IgD-negative memory B cell (primary cell): ENCODE results near the gene C3orf20. TPM values are rescaled to one million over a fixed set of nuclear protein-coding genes. Genes with fewer than 3 reads are reported as not detected.
"Not testable (repeated sequence)": the region's sequence is repeated elsewhere in the genome, so short reads cannot be mapped to it uniquely, and the experiment has no call there.

Experiments used
- H3K27ac Mint-ChIP-seq, 3 donors: one replicate each; pipeline ENCODE4 v1.8.0; 2020 to 2022; ENCODE audit warnings: mild to moderate bottlenecking in 3 of 3, mixed read lengths in 3 of 3, moderate library complexity in 1 of 3
- H3K27me3 Mint-ChIP-seq: one replicate; pipeline ENCODE4 v1.8.0; 2021; ENCODE audit warnings: mixed read lengths
- H3K36me3 Mint-ChIP-seq: one replicate; pipeline ENCODE4 v1.8.0; 2020; ENCODE audit warnings: mild to moderate bottlenecking, mixed read lengths
- H3K4me1 Mint-ChIP-seq, 3 donors: one replicate each; pipeline ENCODE4 v1.8.0; 2020 to 2022; ENCODE audit warnings: mixed read lengths in 3 of 3, mild to moderate bottlenecking in 1 of 3
- H3K4me3 Mint-ChIP-seq, 4 donors: one replicate each; pipeline ENCODE4 v1.8.0; 2020 to 2022; ENCODE audit warnings: mild to moderate bottlenecking in 4 of 4, mixed read lengths in 4 of 4, moderate library complexity in 3 of 4
- H3K9me3 Mint-ChIP-seq, 3 donors: one replicate each; pipeline ENCODE4 v1.8.0; 2020 to 2021; ENCODE audit warnings: mixed read lengths in 3 of 3, mild to moderate bottlenecking in 1 of 3
- polyA plus RNA-seq: library from polyadenylated mRNA; unstranded; fragments of 300-500 nt; fragmentation: Illumina TruSeq; gene quantifications from one replicate; pipeline ENCODE4 v1.2.3, GENCODE V29; 2021

Gene C3orf20
- polyA plus RNA-seq, 1 donor from 2014 or later = not detected

DNA sequence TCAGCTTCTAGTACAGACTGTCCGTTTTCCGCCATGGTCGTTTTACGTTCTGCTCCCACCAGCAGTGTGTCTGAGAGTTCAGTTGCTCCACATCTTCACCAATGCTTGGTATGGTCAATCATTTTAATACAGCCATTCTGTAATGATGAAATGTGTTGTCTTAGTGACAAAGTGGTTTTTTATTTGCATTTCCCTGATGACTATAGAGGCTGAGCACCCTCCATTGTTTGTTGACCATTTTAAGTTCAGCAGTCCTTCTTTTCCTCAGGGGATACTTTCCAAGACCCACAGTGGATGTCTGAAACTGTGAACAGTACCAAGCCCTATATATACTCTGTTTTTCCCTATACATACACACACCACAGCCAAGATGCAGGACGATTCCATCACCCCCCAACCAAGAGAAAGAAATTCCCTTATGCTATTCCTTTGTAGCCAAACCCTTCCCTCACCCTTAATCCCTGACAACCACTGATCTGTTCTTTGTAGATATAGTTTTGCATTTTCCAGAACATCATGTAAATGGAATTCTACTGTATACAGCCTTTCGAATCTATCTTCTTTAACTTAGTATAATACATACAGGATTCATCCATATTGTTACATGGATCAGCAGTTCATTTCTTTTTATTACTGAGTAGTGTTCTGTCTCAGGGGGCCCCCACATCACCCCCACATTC, 55.9 kb downstream of the C3orf20 start:
- no peaks in the 10 kb centered on the region for H3K9me3 Mint-ChIP-seq
- no peak overlapping the region for H3K4me3 Mint-ChIP-seq
- H3K36me3 Mint-ChIP-seq = peaks cover 5% of the 10 kb centered on the region

DNA sequence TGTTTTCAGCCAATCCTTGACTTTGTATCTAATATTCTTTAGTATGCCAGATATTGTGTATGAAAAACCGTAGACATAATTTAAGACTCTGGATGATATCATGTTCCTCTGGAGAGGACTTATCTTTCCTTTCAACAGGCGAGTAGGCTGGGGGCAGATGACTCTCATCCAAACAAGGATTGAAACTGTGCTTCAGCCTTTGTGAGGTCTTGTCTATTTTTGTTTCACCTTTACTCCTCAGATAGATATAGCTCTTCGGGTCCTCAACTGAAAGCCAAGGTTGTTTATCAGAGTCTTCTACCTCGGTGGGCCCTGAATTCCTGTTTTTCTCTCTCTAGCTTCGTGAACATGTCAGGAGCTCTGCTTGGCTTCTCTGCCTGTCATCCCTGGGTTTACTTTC, 66.0 kb downstream of the C3orf20 start:
- H3K4me1 Mint-ChIP-seq = no peaks in the 10 kb centered on the region
- H3K4me3 Mint-ChIP-seq = no peak overlapping the region
- peaks cover 3% of the 10 kb centered on the region for H3K36me3 Mint-ChIP-seq
- H3K27me3 Mint-ChIP-seq = peaks cover 12% of the 10 kb centered on the region
- peaks cover 7 to 9% (median 7%) of the 10 kb centered on the region in 3 donors for H3K9me3 Mint-ChIP-seq
- H3K27ac Mint-ChIP-seq = no peak overlapping the region

More for the DNA sequence above, 55.9 kb downstream of the C3orf20 start:
- Mint-ChIP-seq H3K27ac (no peak overlapping the region), H3K27me3 (no peaks in the 10 kb centered on the region), H3K4me1 (peaks cover 0 to 1% (median 0%) of the 10 kb centered on the region in 3 donors)

DNA sequence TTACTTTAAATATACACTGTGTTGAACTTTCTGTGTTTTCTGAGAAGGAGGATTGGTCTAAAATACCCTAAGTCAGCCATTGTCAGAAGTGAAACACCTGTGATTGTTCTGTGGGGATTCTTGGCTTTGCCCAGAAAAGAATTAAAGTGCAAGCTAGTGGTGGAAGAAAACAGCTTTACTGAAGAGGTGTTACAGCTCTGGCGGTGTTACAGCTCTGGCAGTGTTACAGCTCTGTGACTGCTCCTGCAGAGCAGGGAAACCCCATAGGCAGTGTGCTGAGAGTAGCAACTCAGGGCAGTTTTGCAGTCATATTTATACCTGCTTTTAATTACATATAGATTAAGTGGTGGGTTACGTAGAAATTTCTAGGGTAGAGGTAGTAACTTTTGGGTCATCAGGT, 66.6 kb downstream of the C3orf20 start:
- peaks cover 12% of the 10 kb centered on the region for H3K27me3 Mint-ChIP-seq
- H3K9me3 Mint-ChIP-seq = peaks cover 7 to 9% (median 7%) of the 10 kb centered on the region in 3 donors
- no peaks in the 10 kb centered on the region for H3K4me1 Mint-ChIP-seq
- H3K36me3 Mint-ChIP-seq = peaks cover 3% of the 10 kb centered on the region
- H3K4me3 Mint-ChIP-seq = no peak overlapping the region
- H3K27ac Mint-ChIP-seq = no peak overlapping the region

GRCh38 chr3:14744556-14744955, 69.6 kb downstream of the C3orf20 start:
- peaks cover 11% of the 10 kb centered on the region for H3K27me3 Mint-ChIP-seq
- no peak overlapping the region for H3K4me3 Mint-ChIP-seq
- no peak overlapping the region for H3K27ac Mint-ChIP-seq
- H3K36me3 Mint-ChIP-seq = no peaks in the 10 kb centered on the region
- H3K4me1 Mint-ChIP-seq = no peaks in the 10 kb centered on the region
- H3K9me3 Mint-ChIP-seq = peaks cover 7 to 8% (median 7%) of the 10 kb centered on the region in 3 donors

GRCh38 chr3:14750650-14751049, 75.7 kb downstream of the C3orf20 start:
- H3K9me3 Mint-ChIP-seq = peaks cover 5 to 9% (median 8%) of the 10 kb centered on the region in 3 donors
- H3K27ac Mint-ChIP-seq = no peak overlapping the region
- peaks cover 2% of the 10 kb centered on the region for H3K36me3 Mint-ChIP-seq
- peak overlapping the region in 1 of 4 donors; percentile 73 for H3K4me3 Mint-ChIP-seq
- no peaks in the 10 kb centered on the region for H3K4me1 Mint-ChIP-seq
- peaks cover 8% of the 10 kb centered on the region for H3K27me3 Mint-ChIP-seq

GRCh38 chr3:14752979-14753378, 78.0 kb downstream of the C3orf20 start:
- not testable (repeated sequence) for H3K4me1 Mint-ChIP-seq, H3K9me3 Mint-ChIP-seq, H3K36me3 Mint-ChIP-seq, H3K27ac Mint-ChIP-seq, H3K4me3 Mint-ChIP-seq
- peaks cover 11% of the 10 kb centered on the region for H3K27me3 Mint-ChIP-seq

DNA sequence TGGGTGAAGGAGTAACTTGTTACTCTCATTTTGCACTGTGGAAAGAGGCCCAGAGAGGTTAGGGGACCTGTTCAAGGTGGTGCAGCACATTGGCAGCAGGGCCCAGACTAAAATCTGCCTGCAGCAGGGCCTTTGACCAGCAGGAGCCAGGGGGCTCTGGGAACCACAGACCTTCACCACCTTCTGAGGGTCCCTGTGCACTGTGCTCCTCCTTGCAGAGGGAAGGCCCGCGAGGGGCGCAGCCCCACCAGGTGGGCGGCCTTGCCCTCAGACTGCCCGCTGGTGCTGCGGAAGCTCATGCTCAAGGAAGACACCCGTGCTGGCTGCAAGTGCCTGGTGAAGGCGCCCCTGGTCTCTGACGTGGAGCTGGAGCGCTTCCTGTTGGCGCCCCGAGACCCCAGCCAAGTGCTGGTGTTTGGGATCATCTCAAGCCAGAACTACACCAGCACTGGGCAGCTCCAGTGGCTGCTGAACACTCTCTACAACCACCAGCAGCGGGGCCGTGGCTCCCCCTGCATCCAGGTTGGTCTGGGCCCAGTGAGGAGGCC, 82.3 kb downstream of the C3orf20 start:
- Mint-ChIP-seq H3K27ac (no peak overlapping the region), H3K4me3 (no peak overlapping the region), H3K27me3 (peaks cover 3% of the 10 kb centered on the region), H3K4me1 (no peaks in the 10 kb centered on the region), H3K36me3 (peaks cover 4% of the 10 kb centered on the region), H3K9me3 (no peaks in the 10 kb centered on the region)

DNA sequence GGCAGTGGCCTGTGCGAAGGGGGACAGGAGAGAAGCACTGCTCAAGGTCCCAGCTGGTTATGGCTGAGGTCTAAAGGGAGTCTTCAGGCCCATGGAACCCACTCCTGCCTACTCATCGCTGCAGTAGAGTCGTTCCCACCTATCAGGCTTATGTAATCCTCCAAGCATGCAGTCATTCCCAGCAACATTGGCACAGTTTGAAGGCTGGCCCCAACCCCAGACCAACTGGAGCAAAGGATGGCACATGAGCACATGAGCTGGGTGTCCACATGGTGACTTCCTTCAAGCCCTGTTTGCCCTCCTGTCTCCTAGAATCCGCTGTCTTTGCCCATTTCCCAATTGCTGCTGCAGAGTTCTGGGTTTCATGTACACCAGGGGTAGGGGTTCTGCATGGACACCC, 83.4 kb downstream of the C3orf20 start:
- H3K4me1 Mint-ChIP-seq = no peaks in the 10 kb centered on the region
- no peak overlapping the region for H3K4me3 Mint-ChIP-seq
- H3K27me3 Mint-ChIP-seq = peaks cover 3% of the 10 kb centered on the region
- peaks cover 2% of the 10 kb centered on the region for H3K36me3 Mint-ChIP-seq
- H3K9me3 Mint-ChIP-seq = peaks cover 0 to 1% (median 0%) of the 10 kb centered on the region in 3 donors
- no peak overlapping the region for H3K27ac Mint-ChIP-seq

GRCh38 chr3:14758959-14759358, 84.0 kb downstream of the C3orf20 start:
- peaks cover 0 to 2% (median 0%) of the 10 kb centered on the region in 3 donors for H3K9me3 Mint-ChIP-seq
- peaks cover 2% of the 10 kb centered on the region for H3K36me3 Mint-ChIP-seq
- no peak overlapping the region for H3K27ac Mint-ChIP-seq
- H3K27me3 Mint-ChIP-seq = peaks cover 3% of the 10 kb centered on the region
- H3K4me3 Mint-ChIP-seq = no peak overlapping the region
- H3K4me1 Mint-ChIP-seq = no peaks in the 10 kb centered on the region

DNA sequence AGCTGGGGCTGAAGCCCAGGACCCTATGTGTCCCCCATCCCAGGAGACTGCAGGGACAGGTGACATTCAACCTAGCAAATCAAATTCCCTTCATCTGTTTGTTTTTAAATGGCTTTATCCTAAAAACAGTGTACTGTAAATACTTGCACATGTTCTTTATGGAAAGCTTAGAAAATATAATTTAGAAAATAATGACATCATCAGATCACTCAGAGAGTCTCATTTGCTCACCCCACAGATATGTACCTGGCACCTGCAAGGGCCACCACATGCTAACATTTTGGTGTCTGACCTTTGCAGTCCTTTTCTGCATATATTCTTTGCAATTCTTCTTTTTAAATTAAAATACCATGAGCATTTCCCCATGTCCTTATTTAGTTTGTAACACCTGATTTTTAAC, 85.2 kb downstream of the C3orf20 start:
- Mint-ChIP-seq H3K27ac (no peak overlapping the region), H3K4me1 (no peaks in the 10 kb centered on the region), H3K27me3 (peaks cover 3% of the 10 kb centered on the region), H3K4me3 (no peak overlapping the region), H3K9me3 (peaks cover 0 to 2% (median 0%) of the 10 kb centered on the region in 3 donors), H3K36me3 (peaks cover 2% of the 10 kb centered on the region)

GRCh38 chr3:14761121-14761672, 86.3 kb downstream of the C3orf20 start:
- Mint-ChIP-seq H3K4me1 (no peaks in the 10 kb centered on the region), H3K27ac (no peak overlapping the region), H3K9me3 (peaks cover 0 to 2% (median 0%) of the 10 kb centered on the region in 3 donors), H3K27me3 (peaks cover 3% of the 10 kb centered on the region), H3K36me3 (peaks cover 2% of the 10 kb centered on the region), H3K4me3 (no peak overlapping the region)

DNA sequence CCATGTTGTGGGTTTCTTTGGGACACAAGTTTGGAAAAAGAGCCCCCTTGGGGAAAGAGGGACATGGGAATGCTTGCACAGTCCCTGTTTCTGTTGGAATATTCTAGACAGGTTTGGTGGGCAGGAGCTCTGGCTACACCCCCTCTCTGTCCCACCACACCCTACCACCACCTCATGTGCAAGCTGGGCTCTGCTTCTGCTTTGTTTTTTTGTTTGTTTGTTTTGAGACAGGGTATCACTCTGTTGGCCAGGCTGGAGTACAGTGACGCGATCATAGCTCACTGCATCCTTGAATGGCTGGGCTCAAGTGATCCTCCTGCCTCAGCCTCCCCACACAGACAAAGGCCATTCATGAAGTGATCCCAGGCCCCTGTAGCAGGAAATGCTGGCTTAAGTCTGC, 86.9 kb downstream of the C3orf20 start:
- H3K36me3 Mint-ChIP-seq = peaks cover 1% of the 10 kb centered on the region
- H3K27me3 Mint-ChIP-seq = no peaks in the 10 kb centered on the region
- H3K9me3 Mint-ChIP-seq = peaks cover 0 to 2% (median 0%) of the 10 kb centered on the region in 3 donors
- no peak overlapping the region for H3K4me3 Mint-ChIP-seq
- H3K4me1 Mint-ChIP-seq = no peaks in the 10 kb centered on the region
- H3K27ac Mint-ChIP-seq = no peak overlapping the region

- Mint-ChIP-seq H3K4me1 (no peaks in the 10 kb centered on the region), H3K36me3 (no peaks in the 10 kb centered on the region), H3K27me3 (no peaks in the 10 kb centered on the region), H3K27ac (no peak overlapping the region), H3K4me3 (no peak overlapping the region), H3K9me3 (peaks cover 0 to 2% (median 0%) of the 10 kb centered on the region in 3 donors)
Measured at GRCh38 chr3:14762701-14763100, 87.8 kb downstream of the C3orf20 start.

- Mint-ChIP-seq H3K27ac (no peak overlapping the region), H3K36me3 (no peaks in the 10 kb centered on the region), H3K27me3 (no peaks in the 10 kb centered on the region), H3K9me3 (peaks cover 0 to 2% (median 0%) of the 10 kb centered on the region in 3 donors), H3K4me1 (no peaks in the 10 kb centered on the region), H3K4me3 (no peak overlapping the region)
Measured at GRCh38 chr3:14764331-14765059, 89.6 kb downstream of the C3orf20 start.

- no peaks in the 10 kb centered on the region for H3K27me3 Mint-ChIP-seq
- H3K27ac Mint-ChIP-seq = peak overlapping the region in 1 of 3 donors; percentile 29
- peaks cover 0 to 2% (median 0%) of the 10 kb centered on the region in 3 donors for H3K9me3 Mint-ChIP-seq
- H3K4me1 Mint-ChIP-seq = no peaks in the 10 kb centered on the region
- H3K4me3 Mint-ChIP-seq = no peak overlapping the region
- no peaks in the 10 kb centered on the region for H3K36me3 Mint-ChIP-seq
Measured at GRCh38 chr3:14765060-14765400, 90.1 kb downstream of the C3orf20 start.
